Ectodermal cell (in vitro differentiated cells): ENCODE results near the gene SPNS3.

Source experiments
- H3K27ac ChIP-seq: 2 replicates; pipeline ENCODE4 v1.7.0; 2013; ENCODE audit warnings: mild to moderate bottlenecking, low read depth, low read length; ENCODE audit not compliant: insufficient read depth, poor library complexity, severe bottlenecking
- H3K27me3 ChIP-seq: 2 replicates; pipeline ENCODE4 v1.7.0; 2013; ENCODE audit warnings: mild to moderate bottlenecking, low read length; ENCODE audit not compliant: insufficient read depth, control insufficient read depth, poor library complexity, severe bottlenecking
- H3K36me3 ChIP-seq: one replicate; pipeline ENCODE4 v1.7.0; 2013; ENCODE audit warnings: low read length; ENCODE audit not compliant: control insufficient read depth, insufficient read depth
- H3K4me1 ChIP-seq: one replicate; pipeline ENCODE4 v1.7.0; 2013; ENCODE audit warnings: low read length; ENCODE audit not compliant: control insufficient read depth, insufficient read depth
- H3K4me3 ChIP-seq: 2 replicates; pipeline ENCODE4 v1.7.0; 2013; ENCODE audit warnings: low read depth, low read length, control low read depth; ENCODE audit not compliant: insufficient read depth
- H3K9me3 ChIP-seq: 2 replicates; pipeline ENCODE4 v1.7.0; 2013; ENCODE audit warnings: mild to moderate bottlenecking, low read length, moderate library complexity; ENCODE audit not compliant: control insufficient read depth
- WGBS, 2 experiments: methylation state at CpG; one replicate each; pipeline ENCODE4 v1.1.7; 2013; ENCODE audit warnings: missing lambda C conversion rate in 2 of 2; 5-methylcytosine and 5-hydroxymethylcytosine counted together

SPNS3 gene

GRCh38 chr17:4515501-4515900 is 81.8 kb downstream of the SPNS3 start:
- H3K36me3 ChIP-seq: no peaks in the 10 kb centered on the region
- peaks cover 21% of the 10 kb centered on the region for H3K4me1 ChIP-seq
- H3K27ac ChIP-seq: no peak overlapping the region
- no peaks in the 10 kb centered on the region for H3K27me3 ChIP-seq
- H3K4me3 ChIP-seq: no peak overlapping the region
- WGBS, 2 experiments: 96% methylated on average over 5 of the region's 5 CpGs
- no peaks in the 10 kb centered on the region for H3K9me3 ChIP-seq

GRCh38 chr17:4516735-4517134 is 83.0 kb downstream of the SPNS3 start:
- Histone ChIP-seq H3K9me3 (no peaks in the 10 kb centered on the region), H3K4me1 (peaks cover 21% of the 10 kb centered on the region), H3K36me3 (no peaks in the 10 kb centered on the region), H3K27me3 (no peaks in the 10 kb centered on the region), H3K4me3 (no peak overlapping the region), H3K27ac (no peak overlapping the region)
- WGBS, 2 experiments: 93 to 95% methylated on average over 8 to 11 of the region's 11 CpGs

GRCh38 chr17:4518901-4519300 is 85.2 kb downstream of the SPNS3 start:
- Histone ChIP-seq H3K36me3 (no peaks in the 10 kb centered on the region), H3K27me3 (no peaks in the 10 kb centered on the region), H3K4me3 (no peak overlapping the region), H3K27ac (no peak overlapping the region), H3K4me1 (peaks cover 21% of the 10 kb centered on the region), H3K9me3 (no peaks in the 10 kb centered on the region)
- WGBS, 2 experiments: 93 to 94% methylated on average over 10 of the region's 10 CpGs

- 49 to 51% methylated on average over 14 of the region's 14 CpGs for WGBS, 2 experiments
- Histone ChIP-seq H3K36me3 (no peaks in the 10 kb centered on the region), H3K4me3 (no peak overlapping the region), H3K27me3 (no peaks in the 10 kb centered on the region), H3K4me1 (peaks cover 21% of the 10 kb centered on the region), H3K9me3 (no peaks in the 10 kb centered on the region), H3K27ac (no peak overlapping the region)
These were observed 85.6 kb downstream of the SPNS3 start for GRCh38 chr17:4519361-4519788.

- Histone ChIP-seq H3K4me3 (no peak overlapping the region), H3K9me3 (no peaks in the 10 kb centered on the region), H3K27me3 (no peaks in the 10 kb centered on the region), H3K4me1 (peaks cover 16% of the 10 kb centered on the region), H3K36me3 (no peaks in the 10 kb centered on the region), H3K27ac (no peak overlapping the region)
- 91 to 95% methylated on average over 19 of the region's 19 CpGs for WGBS, 2 experiments
These were observed 86.5 kb downstream of the SPNS3 start for GRCh38 chr17:4520060-4520893.

- no peaks in the 10 kb centered on the region for H3K9me3 ChIP-seq
- no peak overlapping the region for H3K4me3 ChIP-seq
- peaks cover 16% of the 10 kb centered on the region for H3K4me1 ChIP-seq
- no peaks in the 10 kb centered on the region for H3K27me3 ChIP-seq
- no peak overlapping the region for H3K27ac ChIP-seq
- 93 to 97% methylated on average over 8 of the region's 8 CpGs for WGBS, 2 experiments
- no peaks in the 10 kb centered on the region for H3K36me3 ChIP-seq
These were observed 87.3 kb downstream of the SPNS3 start for GRCh38 chr17:4520894-4521600.

GRCh38 chr17:4522661-4523060 is 88.9 kb downstream of the SPNS3 start:
- Histone ChIP-seq H3K27me3 (no peaks in the 10 kb centered on the region), H3K4me1 (peaks cover 28% of the 10 kb centered on the region), H3K4me3 (no peak overlapping the region), H3K27ac (no peak overlapping the region), H3K36me3 (no peaks in the 10 kb centered on the region), H3K9me3 (no peaks in the 10 kb centered on the region)
- 73 to 76% methylated on average over 6 of the region's 6 CpGs for WGBS, 2 experiments

- H3K27ac ChIP-seq: peak overlapping the region; percentile 8
- 89 to 90% methylated on average over 8 of the region's 8 CpGs for WGBS, 2 experiments
- H3K4me1 ChIP-seq: peaks cover 30% of the 10 kb centered on the region
- H3K9me3 ChIP-seq: no peaks in the 10 kb centered on the region
- H3K27me3 ChIP-seq: no peaks in the 10 kb centered on the region
- H3K36me3 ChIP-seq: no peaks in the 10 kb centered on the region
- H3K4me3 ChIP-seq: no peak overlapping the region
These were observed 90.2 kb downstream of the SPNS3 start for GRCh38 chr17:4523946-4524345.

- Histone ChIP-seq H3K27ac (no peak overlapping the region), H3K36me3 (no peaks in the 10 kb centered on the region), H3K4me3 (no peak overlapping the region), H3K9me3 (no peaks in the 10 kb centered on the region), H3K4me1 (peaks cover 15% of the 10 kb centered on the region), H3K27me3 (peaks cover 4% of the 10 kb centered on the region)
- 92 to 94% methylated on average over 11 of the region's 11 CpGs for WGBS, 2 experiments
These were observed 92.1 kb downstream of the SPNS3 start for GRCh38 chr17:4525691-4526397.

- no peaks in the 10 kb centered on the region for H3K36me3 ChIP-seq
- H3K4me3 ChIP-seq: no peak overlapping the region
- H3K27ac ChIP-seq: no peak overlapping the region
- H3K27me3 ChIP-seq: peaks cover 7% of the 10 kb centered on the region
- H3K9me3 ChIP-seq: no peaks in the 10 kb centered on the region
- peaks cover 15% of the 10 kb centered on the region for H3K4me1 ChIP-seq
- 88% methylated on average over 1 of the region's 1 CpG; no CpG with 5 or more reads in 1 of the 2 experiments for WGBS, 2 experiments
These were observed 93.4 kb downstream of the SPNS3 start for GRCh38 chr17:4527134-4527533.
